GM12892 (cell line): ENCODE data around the gene VANGL1.

Experiments used
- POLR2A ChIP-seq: IDR thresholded peaks from 2 replicates; pipeline ENCODE4 v1.6.1; 2011; ENCODE audit warnings: low read depth, low read length, control low read depth
- POLR2AphosphoS5 ChIP-seq: IDR thresholded peaks from 2 replicates; pipeline ENCODE4 v1.6.1; 2011; ENCODE audit warnings: low read depth, low read length, control low read depth
- TAF1 ChIP-seq: IDR thresholded peaks from 2 replicates; pipeline ENCODE4 v1.6.1; 2011; ENCODE audit warnings: low read depth, mild to moderate bottlenecking, control low read depth, low read length, borderline replicate concordance

DNA sequence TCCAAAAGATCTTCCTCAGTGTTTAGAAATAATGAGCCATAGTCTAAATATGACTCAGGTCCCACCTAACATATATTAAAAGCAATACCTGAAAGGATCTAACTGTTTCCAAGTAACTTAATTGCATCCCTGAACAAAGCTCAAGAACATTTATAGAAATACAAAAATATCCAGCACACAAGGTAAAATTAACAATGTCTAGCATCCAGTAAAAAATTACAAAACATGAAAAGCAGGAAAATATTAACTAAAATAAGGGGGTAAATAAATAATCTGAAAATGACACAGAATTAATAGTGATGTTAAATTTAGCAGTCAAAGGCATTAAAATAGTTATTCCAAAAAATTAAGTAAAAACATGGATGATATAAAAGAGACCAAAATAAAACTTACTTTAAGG lies 21.3 kb upstream of the VANGL1 start:
- TF ChIP-seq POLR2A: no peak
- no peak for TF ChIP-seq POLR2AphosphoS5
- no peak for TF ChIP-seq TAF1
